A673 (cell line): ENCODE results near the gene SEC14L5. TPM values are rescaled to one million over a fixed set of nuclear protein-coding genes. Genes with fewer than 3 reads are reported as not detected.

Experiments
- BruUV-seq: library from RNA; stranded (reverse); fragments of 400-500 nt; replicated peaks from 2 replicates; lab custom pipeline; 2021; lab: Mats Ljungman, UMichigan
- CTCF ChIA-PET: fragments of 300-600 bp; sonication (Branson Sonifier 250); formaldehyde crosslinking; loops from one replicate; lab custom pipeline; 2022; ENCODE audit warnings: antibody characterized with exemption; lab: Charles Lee
- POLR2A ChIA-PET: fragments of 300-600 bp; sonication (Branson Sonifier 250); formaldehyde crosslinking; loops from one replicate; lab custom pipeline; 2022; ENCODE audit warnings: antibody characterized with exemption; ENCODE audit not compliant: low non-redundant PET; lab: Charles Lee
- DNase-seq: peaks from one replicate; pipeline ENCODE4 v3.0.0-alpha.2; 2015; ENCODE audit warnings: low spot score
- H3K27ac ChIP-seq: fragments of 200-600 bp; sonication (generic); 2 replicates; pipeline ENCODE4 v1.5.1; 2016; ENCODE audit warnings: mixed run types, low read depth, mild to moderate bottlenecking, mixed read lengths, antibody characterized with exemption, low read length; ENCODE audit not compliant: poor library complexity, severe bottlenecking
- H3K27me3 ChIP-seq: fragments of 200-600 bp; sonication (generic); replicated peaks from 2 replicates; pipeline ENCODE4 v1.6.1; 2017; ENCODE audit warnings: mixed run types, low read depth, mild to moderate bottlenecking, mixed read lengths, antibody characterized with exemption, low read length; ENCODE audit not compliant: insufficient read depth, poor library complexity
- H3K36me3 ChIP-seq: fragments of 200-600 bp; sonication (generic); 2 replicates; pipeline ENCODE4 v1.6.1; 2016; ENCODE audit warnings: mixed run types, mild to moderate bottlenecking, mixed read lengths, antibody characterized with exemption, low read length; ENCODE audit not compliant: insufficient read depth, poor library complexity, severe bottlenecking
- H3K4me1 ChIP-seq: fragments of 200-600 bp; sonication (generic); 2 replicates; pipeline ENCODE4 v1.6.1; 2017; ENCODE audit warnings: mixed run types, mild to moderate bottlenecking, mixed read lengths, antibody characterized with exemption, low read length; ENCODE audit not compliant: insufficient read depth, poor library complexity, severe bottlenecking
- H3K4me3 ChIP-seq: fragments of 200-600 bp; sonication (generic); 2 replicates; pipeline ENCODE4 v1.5.1; 2016; ENCODE audit warnings: low read depth, mixed run types, mild to moderate bottlenecking, mixed read lengths, low read length; ENCODE audit not compliant: poor library complexity, severe bottlenecking
- H3K9me3 ChIP-seq: fragments of 200-600 bp; sonication (generic); 2 replicates; pipeline ENCODE4 v1.6.1; 2016; ENCODE audit warnings: mixed run types, low read depth, mild to moderate bottlenecking, mixed read lengths, antibody characterized with exemption, low read length; ENCODE audit not compliant: poor library complexity, severe bottlenecking
- EZH2 ChIP-seq: fragments of 200-600 bp; sonication (generic); IDR thresholded peaks from 2 replicates; pipeline ENCODE4 v1.6.1; 2017; ENCODE audit warnings: borderline replicate concordance, low read depth, mild to moderate bottlenecking, mixed read lengths, antibody characterized with exemption, low read length; ENCODE audit not compliant: poor library complexity, severe bottlenecking
- intact Hi-C: fragments of 100-400 bp; cut with micrococcal nuclease; formaldehyde crosslinking; loops from one replicate; pipeline ENCODE4 v1.10.0; 2022; ENCODE audit not compliant: unreplicated experiment
- total RNA-seq: library from RNA; stranded (reverse); gene quantifications from 2 replicates; pipeline ENCODE4 v1.2.3, GENCODE V29; 2021
- TF ChIP-seq, protein P1 (sequence below): fragments of 300-800, 200-600 bp; sonication (generic); conservative IDR thresholded peaks from 2 replicates; pipeline ENCODE4 v1.5.1; 2017; ENCODE audit warnings: low read depth, mild to moderate bottlenecking, antibody characterized with exemption, low read length, moderate library complexity, mixed read lengths

Gene SEC14L5
- total RNA-seq, 1 experiment from 2014 or later: 0.04 TPM

DNA sequence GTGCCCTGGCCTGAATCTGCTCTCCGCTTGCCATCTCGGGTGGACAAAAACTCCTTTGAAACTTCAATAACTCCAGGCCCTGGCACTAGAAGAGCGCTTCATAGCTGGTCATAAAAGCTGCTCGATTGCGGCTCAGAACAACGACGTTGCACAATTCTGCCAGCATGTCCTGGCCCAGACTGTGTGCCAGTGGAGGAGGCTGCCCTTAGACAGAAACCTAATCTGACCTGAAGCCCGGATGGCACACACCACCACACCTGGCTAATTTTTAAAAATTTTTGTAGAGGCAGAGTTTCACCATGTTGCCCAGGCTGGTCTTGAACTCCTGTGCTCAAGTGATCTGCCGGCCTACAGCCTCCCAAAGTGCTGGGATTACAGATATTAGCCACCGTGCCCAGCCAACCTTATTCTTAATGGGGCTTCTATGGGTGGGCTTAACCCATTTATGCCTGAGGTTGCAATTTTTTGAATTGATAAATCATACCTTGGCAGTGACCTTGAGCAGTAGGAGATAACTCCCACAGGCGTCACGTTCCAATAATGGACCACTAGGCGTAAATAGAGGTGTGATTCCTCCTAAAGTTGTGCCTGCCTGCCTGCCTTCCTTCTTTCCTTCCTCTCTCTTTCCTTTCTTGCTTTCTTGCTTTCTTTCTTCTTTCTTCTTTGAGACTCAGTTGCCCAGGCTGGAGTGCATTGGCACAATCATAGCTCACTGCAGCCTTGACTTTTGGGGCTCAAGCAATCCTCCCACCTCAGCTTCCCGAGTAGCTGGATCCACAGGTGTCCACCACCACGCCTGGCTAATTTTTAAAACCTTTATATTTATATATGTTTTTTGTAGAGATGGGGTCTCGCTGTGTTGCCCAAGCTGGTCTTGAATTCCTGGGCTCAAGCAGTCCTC lies 20.1 kb upstream of the SEC14L5 start:
- BruUV-seq: no TSS peak
- Histone ChIP-seq H3K9me3 (no peaks in the 10 kb centered on the region), H3K4me3 (no peak overlapping the region), H3K27ac (no peak overlapping the region), H3K4me1 (peaks cover 6% of the 10 kb centered on the region), H3K36me3 (no peaks in the 10 kb centered on the region), H3K27me3 (peaks cover 36% of the 10 kb centered on the region)
- DNase-seq: no peak
- intact Hi-C loops: no loop called here
- no peak for TF ChIP-seq EZH2
- TF ChIP-seq, protein P1, sequence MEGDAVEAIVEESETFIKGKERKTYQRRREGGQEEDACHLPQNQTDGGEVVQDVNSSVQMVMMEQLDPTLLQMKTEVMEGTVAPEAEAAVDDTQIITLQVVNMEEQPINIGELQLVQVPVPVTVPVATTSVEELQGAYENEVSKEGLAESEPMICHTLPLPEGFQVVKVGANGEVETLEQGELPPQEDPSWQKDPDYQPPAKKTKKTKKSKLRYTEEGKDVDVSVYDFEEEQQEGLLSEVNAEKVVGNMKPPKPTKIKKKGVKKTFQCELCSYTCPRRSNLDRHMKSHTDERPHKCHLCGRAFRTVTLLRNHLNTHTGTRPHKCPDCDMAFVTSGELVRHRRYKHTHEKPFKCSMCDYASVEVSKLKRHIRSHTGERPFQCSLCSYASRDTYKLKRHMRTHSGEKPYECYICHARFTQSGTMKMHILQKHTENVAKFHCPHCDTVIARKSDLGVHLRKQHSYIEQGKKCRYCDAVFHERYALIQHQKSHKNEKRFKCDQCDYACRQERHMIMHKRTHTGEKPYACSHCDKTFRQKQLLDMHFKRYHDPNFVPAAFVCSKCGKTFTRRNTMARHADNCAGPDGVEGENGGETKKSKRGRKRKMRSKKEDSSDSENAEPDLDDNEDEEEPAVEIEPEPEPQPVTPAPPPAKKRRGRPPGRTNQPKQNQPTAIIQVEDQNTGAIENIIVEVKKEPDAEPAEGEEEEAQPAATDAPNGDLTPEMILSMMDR: no peak
- ChIA-PET POLR2A (no interaction called here), CTCF (no interaction called here)

GRCh38 chr16:4938683-4939030 lies 19.5 kb upstream of the SEC14L5 start:
- H3K4me3 ChIP-seq: no peak overlapping the region
- CTCF ChIA-PET: no interaction called here
- no TSS peak for BruUV-seq
- H3K36me3 ChIP-seq: no peaks in the 10 kb centered on the region
- POLR2A ChIA-PET: no interaction called here
- TF ChIP-seq, protein P1: no peak
- no peak for TF ChIP-seq EZH2
- no peak for DNase-seq
- peaks cover 13% of the 10 kb centered on the region for H3K4me1 ChIP-seq
- H3K27ac ChIP-seq: no peak overlapping the region
- intact Hi-C loops: no loop called here
- no peaks in the 10 kb centered on the region for H3K9me3 ChIP-seq
- peaks cover 36% of the 10 kb centered on the region for H3K27me3 ChIP-seq

- CTCF ChIA-PET: no interaction called here
- H3K4me1 ChIP-seq: peaks cover 19% of the 10 kb centered on the region
- H3K27ac ChIP-seq: no peak overlapping the region
- H3K36me3 ChIP-seq: no peaks in the 10 kb centered on the region
- H3K27me3 ChIP-seq: peaks cover 29% of the 10 kb centered on the region
- POLR2A ChIA-PET: no interaction called here
- DNase-seq: no peak
- TF ChIP-seq, protein P1: no peak
- no peak for TF ChIP-seq EZH2
- intact Hi-C loops: no loop called here
- no TSS peak for BruUV-seq
- no peak overlapping the region for H3K4me3 ChIP-seq
- H3K9me3 ChIP-seq: no peaks in the 10 kb centered on the region
These were observed 17.4 kb upstream of the SEC14L5 start for GRCh38 chr16:4940719-4941118.
